ENCODE measurements around the gene NFIA. TPM values are rescaled to one million over a fixed set of nuclear protein-coding genes. Genes with fewer than 3 reads are reported as not detected.

NFIA gene
- total RNA-seq, 4 donors from 2014 or later = 134 to 183 (median 148) TPM

- H3K4me1 ChIP-seq = peaks cover 26 to 54% (median 46%) of the 10 kb centered on the region in 4 donors
- 85% methylated on average over 6 of the region's 6 CpGs for WGBS
- no peaks in the 10 kb centered on the region for H3K36me3 ChIP-seq
- TF ChIP-seq POLR2A (IDR thresholded peaks at IDR 0.05; ENCODE audit: low read depth) = no peak
- TF ChIP-seq CTCF (IDR thresholded peaks at IDR 0.05) = no peak
- no peak for TF ChIP-seq EP300 (IDR thresholded peaks at IDR 0.05)
- no peak for TF ChIP-seq POLR2AphosphoS5 (IDR thresholded peaks at IDR 0.05)
- no peaks in the 10 kb centered on the region for H3K9me3 ChIP-seq
- H3K4me3 ChIP-seq = no peak overlapping the region
- intact Hi-C loops (cut with DNase I) = no loop called here
- H3K27ac ChIP-seq (replicated peaks in 1 of 4) = no peak overlapping the region
- no peaks in the 10 kb centered on the region for H3K27me3 ChIP-seq
- no peak for DNase-seq (ENCODE audit: extremely low spot score)
Observed at GRCh38 chr1:61215676-61216289, 133.4 kb downstream of the NFIA start.

GRCh38 chr1:61220536-61220935, 138.2 kb downstream of the NFIA start:
- DNase-seq (ENCODE audit: extremely low spot score) = no peak
- Histone ChIP-seq H3K27ac (replicated peaks in 1 of 4) (no peak overlapping the region), H3K9me3 (no peaks in the 10 kb centered on the region), H3K4me1 (peaks cover 18 to 71% (median 68%) of the 10 kb centered on the region in 4 donors), H3K36me3 (no peaks in the 10 kb centered on the region), H3K4me3 (no peak overlapping the region), H3K27me3 (no peaks in the 10 kb centered on the region)
- TF ChIP-seq POLR2A (IDR thresholded peaks at IDR 0.05; ENCODE audit: low read depth) (no peak), CTCF (IDR thresholded peaks at IDR 0.05) (no peak), EP300 (IDR thresholded peaks at IDR 0.05) (no peak), POLR2AphosphoS5 (IDR thresholded peaks at IDR 0.05) (no peak)
- intact Hi-C loops (cut with DNase I) = no loop called here
- WGBS = 64% methylated on average over 2 of the region's 2 CpGs

GRCh38 chr1:61221642-61222041, 139.3 kb downstream of the NFIA start:
- WGBS = 64% methylated on average over 4 of the region's 4 CpGs
- no peaks in the 10 kb centered on the region for H3K36me3 ChIP-seq
- H3K27ac ChIP-seq (replicated peaks in 1 of 4) = peak overlapping the region in 3 of 4 donors; percentile 0 to 46 (median 7)
- no peak for TF ChIP-seq CTCF (IDR thresholded peaks at IDR 0.05)
- TF ChIP-seq POLR2AphosphoS5 (IDR thresholded peaks at IDR 0.05) = peak in 1 of 2 donors; percentile 24
- no peaks in the 10 kb centered on the region for H3K27me3 ChIP-seq
- intact Hi-C loops (cut with DNase I) = no loop called here
- peaks cover 14 to 76% (median 68%) of the 10 kb centered on the region in 4 donors for H3K4me1 ChIP-seq
- no peak overlapping the region for H3K4me3 ChIP-seq
- H3K9me3 ChIP-seq = no peaks in the 10 kb centered on the region
- DNase-seq (ENCODE audit: extremely low spot score) = no peak

DNA sequence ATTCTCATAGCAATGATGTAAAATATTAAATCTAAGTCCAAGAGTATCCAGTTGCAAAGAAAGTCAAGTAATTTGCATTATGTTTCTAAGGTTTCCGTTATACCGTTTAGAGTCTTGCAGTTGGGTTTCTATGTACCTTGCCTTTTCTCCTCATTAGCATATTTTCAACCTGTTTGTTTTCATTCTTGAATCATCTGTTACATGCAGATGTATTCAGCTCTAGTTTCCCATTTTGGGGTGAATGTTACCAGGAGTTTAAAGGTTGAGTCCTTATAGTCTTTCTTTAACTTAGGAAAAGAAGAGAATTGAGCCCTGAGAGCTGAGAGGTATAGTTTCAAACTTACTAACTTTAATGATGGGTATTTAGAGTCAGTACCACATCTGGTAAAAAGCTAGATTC, 139.9 kb downstream of the NFIA start:
- TF ChIP-seq CTCF (IDR thresholded peaks at IDR 0.05) = no peak
- no peak for TF ChIP-seq EP300 (IDR thresholded peaks at IDR 0.05)
- TF ChIP-seq POLR2AphosphoS5 (IDR thresholded peaks at IDR 0.05) = no peak
- TF ChIP-seq POLR2A (IDR thresholded peaks at IDR 0.05; ENCODE audit: low read depth) = no peak
- Histone ChIP-seq H3K36me3 (no peaks in the 10 kb centered on the region), H3K4me1 (peaks cover 18 to 79% (median 74%) of the 10 kb centered on the region in 4 donors), H3K27me3 (no peaks in the 10 kb centered on the region), H3K27ac (replicated peaks in 1 of 4) (peak overlapping the region; percentile 0 to 46 (median 10)), H3K4me3 (no peak overlapping the region), H3K9me3 (no peaks in the 10 kb centered on the region)
- intact Hi-C loops (cut with DNase I) = no loop called here
- WGBS = 71% methylated on average over 2 of the region's 2 CpGs
- DNase-seq (ENCODE audit: extremely low spot score) = no peak

GRCh38 chr1:61223140-61223539, 140.8 kb downstream of the NFIA start:
- no peaks in the 10 kb centered on the region for H3K9me3 ChIP-seq
- DNase-seq (ENCODE audit: extremely low spot score) = no peak
- TF ChIP-seq EP300 (IDR thresholded peaks at IDR 0.05) = no peak
- no peak for TF ChIP-seq POLR2A (IDR thresholded peaks at IDR 0.05; ENCODE audit: low read depth)
- no peak for TF ChIP-seq POLR2AphosphoS5 (IDR thresholded peaks at IDR 0.05)
- TF ChIP-seq CTCF (IDR thresholded peaks at IDR 0.05) = no peak
- no peaks in the 10 kb centered on the region for H3K36me3 ChIP-seq
- intact Hi-C loops (cut with DNase I) = no loop called here
- peaks cover 18 to 79% (median 74%) of the 10 kb centered on the region in 4 donors for H3K4me1 ChIP-seq
- H3K27ac ChIP-seq (replicated peaks in 1 of 4) = peak overlapping the region in 1 of 4 donors; percentile 46
- H3K27me3 ChIP-seq = no peaks in the 10 kb centered on the region
- H3K4me3 ChIP-seq = no peak overlapping the region

Measured in esophagus muscularis mucosa (tissue), 4 donors.